Mucosa of descending colon (tissue), 3 donors: ENCODE data around the gene KCNT1. TPM values are rescaled to one million over a fixed set of nuclear protein-coding genes. Genes with fewer than 3 reads are reported as not detected.

Source experiments
- ATAC-seq: fragments of 200-7000 bp; cut with Tn5 transposase; one replicate; pipeline ENCODE4 v1.9.1; 2020; ENCODE audit warnings: mild to moderate bottlenecking, moderate library complexity
- DNase-seq, 3 donors: peaks; one replicate each; pipeline ENCODE4 v3.0.0-alpha.2; 2020
- H3K36me3 ChIP-seq: fragments of 200-600 bp; one replicate; pipeline ENCODE4 v1.8.0; 2021; ENCODE audit warnings: low read depth, mild to moderate bottlenecking
- H3K4me1 ChIP-seq: fragments of 200-600 bp; one replicate; pipeline ENCODE4 v1.8.0; 2021; ENCODE audit warnings: low read depth, mild to moderate bottlenecking
- H3K4me3 ChIP-seq: fragments of 200-600 bp; one replicate; pipeline ENCODE4 v1.8.0; 2021; ENCODE audit warnings: mild to moderate bottlenecking
- H3K9me3 ChIP-seq: fragments of 200-600 bp; one replicate; pipeline ENCODE4 v1.8.0; 2021; ENCODE audit warnings: mild to moderate bottlenecking
- CTCF ChIP-seq: fragments of 200-600 bp; IDR thresholded peaks from one replicate; pipeline ENCODE4 v1.8.0; 2022; ENCODE audit warnings: antibody characterized with exemption, mild to moderate bottlenecking
- intact Hi-C, 2 donors: fragments of 100-400 bp; cut with DNase I in 1 of 2; cut with micrococcal nuclease in 1 of 2; formaldehyde crosslinking; loops; one replicate each; pipeline versions ENCODE4 v1.11.0 to v1.11.1; 2022; cut with DNase I, micrococcal nuclease
- total RNA-seq, 3 donors: library from RNA; stranded (reverse); fragmentation: NEBNext Ultra II Directional in 2 of 3; extraction: Animal tissue kit (Norgen Biotek cat#: 25700) in 2 of 3; gene quantifications; one replicate each; pipeline versions ENCODE4 v1.2.1 to v1.2.4, GENCODE V29; 2021 to 2023
- donor health status: DM: no; HTN: no; CAD: no; lungs with moderate emphysema.
- donor health status: DM: no; HTN: no; CAD: no.
- donor health status: DM: no; HTN: yes; CAD: no.

KCNT1 gene
- total RNA-seq, 3 donors from 2014 or later = 0.22 to 0.60 TPM; not detected in 1

GRCh38 chr9:135770203-135770535 lies 68.2 kb downstream of the KCNT1 start:
- ATAC-seq = no peak
- peaks cover 10% of the 10 kb centered on the region for H3K9me3 ChIP-seq
- no peak for TF ChIP-seq CTCF
- no peaks in the 10 kb centered on the region for H3K36me3 ChIP-seq
- intact Hi-C loops = no loop called here
- H3K4me1 ChIP-seq = no peaks in the 10 kb centered on the region
- no peak overlapping the region for H3K4me3 ChIP-seq
- no peak for DNase-seq

- Histone ChIP-seq H3K36me3 (no peaks in the 10 kb centered on the region), H3K9me3 (peaks cover 7% of the 10 kb centered on the region), H3K4me1 (no peaks in the 10 kb centered on the region), H3K4me3 (no peak overlapping the region)
- DNase-seq = no peak
- ATAC-seq = no peak
- intact Hi-C loops = no loop called here
- no peak for TF ChIP-seq CTCF
Observed at GRCh38 chr9:135770771-135771170, 68.8 kb downstream of the KCNT1 start.

GRCh38 chr9:135771401-135772051 lies 69.5 kb downstream of the KCNT1 start:
- intact Hi-C loops = no loop called here

GRCh38 chr9:135772056-135772646 lies 70.2 kb downstream of the KCNT1 start:
- no peak for DNase-seq
- Histone ChIP-seq H3K4me3 (no peak overlapping the region), H3K4me1 (no peaks in the 10 kb centered on the region), H3K36me3 (no peaks in the 10 kb centered on the region), H3K9me3 (no peaks in the 10 kb centered on the region)
- ATAC-seq = no peak
- intact Hi-C loops = no loop called here
- TF ChIP-seq CTCF = no peak

More at GRCh38 chr9:135771401-135772051, 69.5 kb downstream of the KCNT1 start:
- H3K4me1 ChIP-seq = no peaks in the 10 kb centered on the region
- TF ChIP-seq CTCF = no peak
- H3K9me3 ChIP-seq = peaks cover 2% of the 10 kb centered on the region
- DNase-seq = no peak
- no peaks in the 10 kb centered on the region for H3K36me3 ChIP-seq
- ATAC-seq = no peak
- H3K4me3 ChIP-seq = no peak overlapping the region

- Histone ChIP-seq H3K36me3 (no peaks in the 10 kb centered on the region), H3K9me3 (no peaks in the 10 kb centered on the region), H3K4me1 (no peaks in the 10 kb centered on the region), H3K4me3 (no peak overlapping the region)
- no peak for DNase-seq
- no peak for ATAC-seq
- TF ChIP-seq CTCF = no peak
- intact Hi-C loops = no loop called here
Observed at GRCh38 chr9:135772702-135773493, 70.9 kb downstream of the KCNT1 start.
